Brain microvascular endothelial cell (primary cell): ENCODE data around the gene NFATC1.

Experiments used
- DNase-seq: peaks from one replicate; pipeline ENCODE4 v3.0.0-alpha.2; 2020
- H3K27ac ChIP-seq: fragments of 250-450 bp; sonication (Bioruptor Pico); 2 replicates; pipeline ENCODE4 v1.5.1; 2020; ENCODE audit warnings: mild to moderate bottlenecking, moderate library complexity
- H3K27me3 ChIP-seq: fragments of 250-450 bp; sonication (Bioruptor Pico); replicated peaks from 2 replicates; pipeline ENCODE4 v1.5.1; 2020; ENCODE audit warnings: mild to moderate bottlenecking
- H3K36me3 ChIP-seq: fragments of 250-450 bp; sonication (Bioruptor Pico); replicated peaks from 2 replicates; pipeline ENCODE4 v1.5.1; 2020; ENCODE audit warnings: mild to moderate bottlenecking
- H3K4me3 ChIP-seq: 2 replicates; pipeline ENCODE4 v1.5.1; 2011; ENCODE audit warnings: low read depth, mild to moderate bottlenecking, control low read depth, low read length, moderate library complexity
- CTCF ChIP-seq: IDR thresholded peaks from 2 replicates; pipeline ENCODE4 v1.5.1; 2011; ENCODE audit warnings: low read depth, mild to moderate bottlenecking, moderate library complexity, low read length, control low read depth, inconsistent platforms; ENCODE audit errors: missing control alignments
- in situ Hi-C: cut with HindIII; loops from 2 replicates; pipeline ENCODE4 v1.10.0; 2017; ENCODE audit warnings: low sequenced_read_pairs, low pct_ligation_motif_present

Gene NFATC1

GRCh38 chr18:79469751-79470505 lies 74.2 kb downstream of the NFATC1 start:
- TF ChIP-seq CTCF = no peak
- in situ Hi-C loops = no loop called here

GRCh38 chr18:79470547-79470946 lies 74.8 kb downstream of the NFATC1 start:
- TF ChIP-seq CTCF = no peak
- in situ Hi-C loops = no loop called here
- Histone ChIP-seq H3K27ac (no peak overlapping the region), H3K4me3 (no peak overlapping the region), H3K27me3 (no peaks in the 10 kb centered on the region), H3K36me3 (no peaks in the 10 kb centered on the region)
- no peak for DNase-seq

More at GRCh38 chr18:79469751-79470505, 74.2 kb downstream of the NFATC1 start:
- Histone ChIP-seq H3K4me3 (no peak overlapping the region), H3K27me3 (no peaks in the 10 kb centered on the region), H3K36me3 (no peaks in the 10 kb centered on the region), H3K27ac (no peak overlapping the region)
- no peak for DNase-seq

GRCh38 chr18:79471046-79471445 lies 75.3 kb downstream of the NFATC1 start:
- H3K27me3 ChIP-seq = no peaks in the 10 kb centered on the region
- H3K36me3 ChIP-seq = no peaks in the 10 kb centered on the region
- in situ Hi-C loops = no loop called here
- no peak overlapping the region for H3K4me3 ChIP-seq
- DNase-seq = no peak
- TF ChIP-seq CTCF = no peak
- H3K27ac ChIP-seq = no peak overlapping the region

GRCh38 chr18:79471597-79471996 lies 75.9 kb downstream of the NFATC1 start:
- H3K36me3 ChIP-seq = no peaks in the 10 kb centered on the region
- DNase-seq = no peak
- TF ChIP-seq CTCF = no peak
- no peak overlapping the region for H3K4me3 ChIP-seq
- in situ Hi-C loops = no loop called here
- no peaks in the 10 kb centered on the region for H3K27me3 ChIP-seq
- no peak overlapping the region for H3K27ac ChIP-seq

- in situ Hi-C loops = no loop called here
- no peak for TF ChIP-seq CTCF
- Histone ChIP-seq H3K27ac (no peak overlapping the region), H3K36me3 (no peaks in the 10 kb centered on the region), H3K27me3 (no peaks in the 10 kb centered on the region), H3K4me3 (no peak overlapping the region)
- DNase-seq = no peak
These were observed 76.4 kb downstream of the NFATC1 start for GRCh38 chr18:79472176-79472575.

GRCh38 chr18:79472946-79473345 lies 77.2 kb downstream of the NFATC1 start:
- no peak for TF ChIP-seq CTCF
- Histone ChIP-seq H3K4me3 (no peak overlapping the region), H3K27me3 (no peaks in the 10 kb centered on the region), H3K27ac (no peak overlapping the region), H3K36me3 (no peaks in the 10 kb centered on the region)
- DNase-seq = no peak
- in situ Hi-C loops = no loop called here
